RCC 7860 (cell line): ENCODE measurements around the gene KCTD1.
"Not testable (repeated sequence)": the region's sequence is repeated elsewhere in the genome, so short reads cannot be mapped to it uniquely, and the experiment has no call there.

Source experiments
- DNase-seq: peaks from one replicate; pipeline ENCODE4 v3.0.0-alpha.2; 2015; ENCODE audit warnings: low spot score
- FAIRE-seq: peaks from 2 replicates; lab custom pipeline; 2012; peaks lifted over from hg19 to GRCh38; lab: Jason Lieb, UNC

KCTD1 gene

GRCh38 chr18:26460449-26461091 is 87.8 kb downstream of the KCTD1 start:
- no peak for DNase-seq

GRCh38 chr18:26459884-26460283 is 88.5 kb downstream of the KCTD1 start:
- no peak for FAIRE-seq
- no peak for DNase-seq

More at GRCh38 chr18:26460449-26461091, 87.8 kb downstream of the KCTD1 start:
- FAIRE-seq: no peak

- DNase-seq (no peak), FAIRE-seq (no peak)
Observed at GRCh38 chr18:26459340-26459739, 89.0 kb downstream of the KCTD1 start.

GRCh38 chr18:26458526-26459232 is 89.7 kb downstream of the KCTD1 start:
- peak; percentile 28 for FAIRE-seq

GRCh38 chr18:26457611-26458353 is 90.6 kb downstream of the KCTD1 start:
- FAIRE-seq (no peak), DNase-seq (no peak)

More at GRCh38 chr18:26458526-26459232, 89.7 kb downstream of the KCTD1 start:
- DNase-seq: peak; percentile 44

GRCh38 chr18:26457195-26457594 is 91.2 kb downstream of the KCTD1 start:
- no peak for FAIRE-seq
- DNase-seq: no peak

GRCh38 chr18:26456070-26456491 is 92.3 kb downstream of the KCTD1 start:
- DNase-seq (no peak), FAIRE-seq (no peak)

GRCh38 chr18:26455639-26456038 is 92.7 kb downstream of the KCTD1 start:
- DNase-seq (no peak), FAIRE-seq (no peak)

- FAIRE-seq (no peak), DNase-seq (no peak)
Observed at GRCh38 chr18:26454616-26455015, 93.7 kb downstream of the KCTD1 start.

- FAIRE-seq (no peak), DNase-seq (no peak)
Observed at GRCh38 chr18:26454192-26454591, 94.2 kb downstream of the KCTD1 start.

- DNase-seq (peak; percentile 88), FAIRE-seq (peak; percentile 94)
Observed at GRCh38 chr18:26453386-26453901, 94.9 kb downstream of the KCTD1 start.

GRCh38 chr18:26450989-26451682 is 97.2 kb downstream of the KCTD1 start:
- FAIRE-seq (no peak), DNase-seq (no peak)

GRCh38 chr18:26448714-26449159 is 99.6 kb downstream of the KCTD1 start:
- FAIRE-seq (no peak), DNase-seq (no peak)

GRCh38 chr18:26443853-26444252 is 104.5 kb downstream of the KCTD1 start:
- DNase-seq (no peak), FAIRE-seq (no peak)

GRCh38 chr18:26442126-26442525 is 106.2 kb downstream of the KCTD1 start:
- DNase-seq (no peak), FAIRE-seq (no peak)

GRCh38 chr18:26440644-26441043 is 107.7 kb downstream of the KCTD1 start:
- FAIRE-seq (no peak), DNase-seq (no peak)

- no peak for FAIRE-seq
- DNase-seq: no peak
Observed at GRCh38 chr18:26439537-26439936, 108.8 kb downstream of the KCTD1 start.

GRCh38 chr18:26438980-26439379 is 109.4 kb downstream of the KCTD1 start:
- FAIRE-seq (no peak), DNase-seq (no peak)

GRCh38 chr18:26437634-26438033 is 110.7 kb downstream of the KCTD1 start:
- FAIRE-seq, DNase-seq: not testable (repeated sequence)

- DNase-seq (no peak), FAIRE-seq (no peak)
Observed at GRCh38 chr18:26436176-26437051, 111.9 kb downstream of the KCTD1 start.
